CD4-positive, CD25-positive, alpha-beta regulatory T cell (primary cell): ENCODE data around the gene NPFFR1. TPM values are rescaled to one million over a fixed set of nuclear protein-coding genes. Genes with fewer than 3 reads are reported as not detected.

ENCODE experiments used
- ATAC-seq, 2 donors: fragments of 150-1000 bp; cut with Tn5 transposase; one replicate each; pipeline ENCODE4 v1.10.0; 2021; ENCODE audit warnings: low read depth in 2 of 2, moderate number of reproducible peaks in 2 of 2, moderate library complexity in 1 of 2
- DNase-seq, 3 donors: peaks; one replicate each; pipeline versions ENCODE4 v3.0.0 to v3.0.0-alpha.2; 2012 to 2022; ENCODE audit warnings: mixed read lengths in 1 of 3
- H3K27ac ChIP-seq: one replicate; pipeline ENCODE4 v1.7.0; 2013; ENCODE audit warnings: mild to moderate bottlenecking, low read length; ENCODE audit not compliant: insufficient read depth, poor library complexity, severe bottlenecking
- H3K27me3 ChIP-seq: one replicate; pipeline ENCODE4 v1.7.0; 2013; ENCODE audit warnings: low read length; ENCODE audit not compliant: control insufficient read depth, insufficient read depth
- H3K36me3 ChIP-seq: one replicate; pipeline ENCODE4 v1.7.0; 2013; ENCODE audit warnings: mild to moderate bottlenecking, low read length, moderate library complexity; ENCODE audit not compliant: control insufficient read depth, insufficient read depth
- H3K4me1 ChIP-seq: 2 replicates; pipeline ENCODE4 v1.7.0; 2013; ENCODE audit warnings: mild to moderate bottlenecking, low read length; ENCODE audit not compliant: insufficient read depth, control insufficient read depth, poor library complexity, severe bottlenecking
- H3K4me3 ChIP-seq: one replicate; pipeline ENCODE4 v1.7.0; 2013; ENCODE audit warnings: low read depth, mild to moderate bottlenecking, low read length, moderate library complexity
- H3K9me3 ChIP-seq, 2 experiments: 1 replicate in 1 of 2; 2 replicates in 1 of 2; pipeline ENCODE4 v1.7.0; 2013; ENCODE audit warnings: low read length in 2 of 2, mild to moderate bottlenecking in 1 of 2, moderate library complexity in 1 of 2; ENCODE audit not compliant: control insufficient read depth in 2 of 2
- H3K27ac Mint-ChIP-seq, 3 donors: one replicate each; pipeline ENCODE4 v1.8.0; 2020 to 2022; ENCODE audit warnings: mild to moderate bottlenecking in 3 of 3, mixed read lengths in 3 of 3, moderate library complexity in 2 of 3
- H3K27me3 Mint-ChIP-seq: one replicate; pipeline ENCODE4 v1.8.0; 2022; ENCODE audit warnings: mild to moderate bottlenecking, mixed read lengths
- H3K36me3 Mint-ChIP-seq: one replicate; pipeline ENCODE4 v1.8.0; 2020; ENCODE audit warnings: mixed read lengths
- H3K4me1 Mint-ChIP-seq, 4 donors: one replicate each; pipeline ENCODE4 v1.8.0; 2020 to 2022; ENCODE audit warnings: mixed read lengths in 4 of 4, mild to moderate bottlenecking in 1 of 4
- H3K4me3 Mint-ChIP-seq, 4 donors: one replicate each; pipeline ENCODE4 v1.8.0; 2020 to 2022; ENCODE audit warnings: mild to moderate bottlenecking in 4 of 4, mixed read lengths in 4 of 4, moderate library complexity in 3 of 4
- H3K9me3 Mint-ChIP-seq, 7 donors: one replicate each; pipeline ENCODE4 v1.8.0; 2020 to 2022; ENCODE audit warnings: mixed read lengths in 7 of 7, mild to moderate bottlenecking in 3 of 7, moderate library complexity in 2 of 7
- polyA plus RNA-seq, 4 donors: library from polyadenylated mRNA; unstranded; fragments of 300-500 nt; fragmentation: Illumina TruSeq; gene quantifications; one replicate each; pipeline ENCODE4 v1.2.3, GENCODE V29; 2021
- total RNA-seq: library from RNA; stranded (reverse); gene quantifications from one replicate; pipeline ENCODE4 v1.2.3, GENCODE V29; 2022

Gene NPFFR1
- total and polyA plus RNA-seq, 5 donors from 2014 or later = not detected

GRCh38 chr10:70300908-70301597, 17.2 kb upstream of the NPFFR1 start:
- Mint-ChIP-seq H3K27me3 (no peaks in the 10 kb centered on the region), H3K36me3 (no peaks in the 10 kb centered on the region), H3K4me1 (no peaks in the 10 kb centered on the region), H3K4me3 (no peak overlapping the region), H3K27ac (no peak overlapping the region), H3K9me3 (no peaks in the 10 kb centered on the region)
- Histone ChIP-seq H3K4me1 (no peaks in the 10 kb centered on the region), H3K4me3 (no peak overlapping the region), H3K36me3 (no peaks in the 10 kb centered on the region), H3K9me3 (no peaks in the 10 kb centered on the region), H3K27me3 (no peaks in the 10 kb centered on the region), H3K27ac (no peak overlapping the region)
- no peak for ATAC-seq
- DNase-seq = no peak

GRCh38 chr10:70300461-70300860, 16.7 kb upstream of the NPFFR1 start:
- Histone ChIP-seq H3K4me1 (no peaks in the 10 kb centered on the region), H3K27me3 (no peaks in the 10 kb centered on the region), H3K4me3 (no peak overlapping the region), H3K9me3 (no peaks in the 10 kb centered on the region), H3K27ac (no peak overlapping the region), H3K36me3 (no peaks in the 10 kb centered on the region)
- Mint-ChIP-seq H3K4me3 (no peak overlapping the region), H3K36me3 (no peaks in the 10 kb centered on the region), H3K9me3 (no peaks in the 10 kb centered on the region), H3K27me3 (no peaks in the 10 kb centered on the region), H3K4me1 (no peaks in the 10 kb centered on the region), H3K27ac (no peak overlapping the region)
- DNase-seq = no peak
- no peak for ATAC-seq

DNA sequence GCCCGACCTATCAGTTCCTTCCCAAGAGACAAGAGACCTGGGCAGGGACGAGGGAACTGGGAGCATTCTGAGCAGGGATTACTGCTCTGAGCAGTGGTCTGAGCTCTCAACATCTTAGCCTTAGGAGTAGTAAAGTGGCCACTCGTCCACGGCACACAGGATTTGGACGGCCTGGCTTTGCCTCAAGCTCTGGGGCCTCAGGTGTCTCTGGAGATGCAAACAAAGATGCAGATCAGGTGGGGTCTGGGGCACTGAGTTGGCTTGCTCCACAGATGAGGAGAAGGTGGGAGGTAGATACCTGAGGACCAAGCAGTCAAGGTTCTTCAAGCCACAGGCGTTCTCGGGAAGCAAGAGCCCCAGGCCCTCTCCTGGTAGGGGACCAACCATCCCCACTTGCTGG, 16.1 kb upstream of the NPFFR1 start:
- Mint-ChIP-seq H3K4me1 (no peaks in the 10 kb centered on the region), H3K36me3 (no peaks in the 10 kb centered on the region), H3K27me3 (no peaks in the 10 kb centered on the region), H3K27ac (no peak overlapping the region), H3K4me3 (no peak overlapping the region), H3K9me3 (no peaks in the 10 kb centered on the region)
- Histone ChIP-seq H3K9me3 (no peaks in the 10 kb centered on the region), H3K27me3 (no peaks in the 10 kb centered on the region), H3K27ac (no peak overlapping the region), H3K4me3 (no peak overlapping the region), H3K4me1 (no peaks in the 10 kb centered on the region), H3K36me3 (no peaks in the 10 kb centered on the region)
- DNase-seq = no peak
- ATAC-seq = no peak

- H3K4me1 Mint-ChIP-seq = no peaks in the 10 kb centered on the region
- H3K9me3 Mint-ChIP-seq = no peaks in the 10 kb centered on the region
- H3K36me3 Mint-ChIP-seq = no peaks in the 10 kb centered on the region
- H3K9me3 ChIP-seq = no peaks in the 10 kb centered on the region
- no peak overlapping the region for H3K4me3 ChIP-seq
- ATAC-seq = no peak
- no peak overlapping the region for H3K27ac Mint-ChIP-seq
- no peak for DNase-seq
- no peaks in the 10 kb centered on the region for H3K36me3 ChIP-seq
- H3K27me3 Mint-ChIP-seq = peaks cover under 1% of the 10 kb centered on the region
- no peak overlapping the region for H3K4me3 Mint-ChIP-seq
- no peaks in the 10 kb centered on the region for H3K4me1 ChIP-seq
- H3K27ac ChIP-seq = no peak overlapping the region
- H3K27me3 ChIP-seq = no peaks in the 10 kb centered on the region
Observed at GRCh38 chr10:70298393-70298792, 14.6 kb upstream of the NPFFR1 start.

DNA sequence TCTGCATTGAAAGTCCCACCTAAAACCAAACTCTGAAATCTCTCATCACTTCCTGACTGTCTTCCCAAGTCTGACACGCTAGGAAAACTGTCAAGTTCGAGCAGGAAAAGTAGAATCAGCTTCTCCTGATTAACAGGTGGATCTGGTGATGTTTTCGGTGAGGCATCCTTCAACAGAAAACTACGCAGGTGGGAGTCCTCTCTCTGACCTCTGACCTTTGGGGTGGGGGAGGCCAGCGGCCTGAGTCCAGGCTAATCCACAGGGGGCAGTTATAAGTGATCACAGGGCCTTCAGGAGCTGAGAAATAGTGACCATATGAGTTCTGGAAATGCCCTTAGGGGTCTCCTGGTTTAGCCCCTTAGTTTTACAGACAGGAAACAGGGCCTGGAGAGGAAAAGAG, 13.4 kb upstream of the NPFFR1 start:
- ATAC-seq (no peak), DNase-seq (no peak)
- no peaks in the 10 kb centered on the region for H3K36me3 Mint-ChIP-seq
- no peak overlapping the region for H3K4me3 ChIP-seq
- H3K27ac ChIP-seq = no peak overlapping the region
- H3K9me3 ChIP-seq = no peaks in the 10 kb centered on the region
- no peaks in the 10 kb centered on the region for H3K4me1 Mint-ChIP-seq
- H3K27me3 Mint-ChIP-seq = peaks cover 5% of the 10 kb centered on the region
- no peaks in the 10 kb centered on the region for H3K9me3 Mint-ChIP-seq
- no peaks in the 10 kb centered on the region for H3K4me1 ChIP-seq
- H3K36me3 ChIP-seq = no peaks in the 10 kb centered on the region
- no peak overlapping the region for H3K27ac Mint-ChIP-seq
- no peaks in the 10 kb centered on the region for H3K27me3 ChIP-seq
- no peak overlapping the region for H3K4me3 Mint-ChIP-seq

DNA sequence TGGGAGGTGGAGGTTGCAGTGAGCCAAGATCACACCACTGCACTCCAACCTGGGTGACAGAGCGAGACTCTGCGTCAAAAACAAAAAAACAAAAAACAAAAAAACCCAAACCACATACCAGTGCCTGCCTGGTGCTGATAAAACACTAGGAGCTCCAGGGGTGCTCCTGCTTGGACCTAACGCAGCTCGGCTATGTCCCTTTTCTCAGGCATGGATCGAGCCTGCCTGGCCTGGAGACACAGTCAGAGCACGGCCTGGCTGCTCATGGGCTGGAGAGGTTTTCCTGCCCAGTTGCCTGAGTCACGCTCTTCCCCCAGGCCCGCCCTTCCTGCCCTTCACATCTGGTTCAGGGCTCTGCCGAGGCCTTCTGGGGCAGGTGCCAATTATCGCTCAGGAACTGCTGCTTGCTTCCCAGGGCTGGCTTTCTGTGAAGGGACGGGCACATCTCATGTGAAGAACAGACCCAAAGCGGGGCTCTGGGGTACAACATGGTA, 12.6 kb upstream of the NPFFR1 start:
- Histone ChIP-seq H3K36me3 (no peaks in the 10 kb centered on the region), H3K9me3 (no peaks in the 10 kb centered on the region), H3K27ac (no peak overlapping the region), H3K27me3 (no peaks in the 10 kb centered on the region), H3K4me1 (no peaks in the 10 kb centered on the region), H3K4me3 (no peak overlapping the region)
- no peaks in the 10 kb centered on the region for H3K36me3 Mint-ChIP-seq
- no peak overlapping the region for H3K27ac Mint-ChIP-seq
- H3K9me3 Mint-ChIP-seq = no peaks in the 10 kb centered on the region
- peaks cover 5% of the 10 kb centered on the region for H3K27me3 Mint-ChIP-seq
- ATAC-seq (no peak), DNase-seq (peak in 1 of 3 donors; percentile 8)
- no peaks in the 10 kb centered on the region for H3K4me1 Mint-ChIP-seq
- no peak overlapping the region for H3K4me3 Mint-ChIP-seq

GRCh38 chr10:70295926-70296325, 12.1 kb upstream of the NPFFR1 start:
- Histone ChIP-seq H3K27me3 (no peaks in the 10 kb centered on the region), H3K9me3 (no peaks in the 10 kb centered on the region), H3K4me3 (no peak overlapping the region), H3K36me3 (no peaks in the 10 kb centered on the region), H3K4me1 (no peaks in the 10 kb centered on the region), H3K27ac (no peak overlapping the region)
- peaks cover 5% of the 10 kb centered on the region for H3K27me3 Mint-ChIP-seq
- DNase-seq = no peak
- H3K4me1 Mint-ChIP-seq = no peaks in the 10 kb centered on the region
- H3K4me3 Mint-ChIP-seq = no peak overlapping the region
- no peaks in the 10 kb centered on the region for H3K9me3 Mint-ChIP-seq
- ATAC-seq = no peak
- H3K36me3 Mint-ChIP-seq = no peaks in the 10 kb centered on the region
- no peak overlapping the region for H3K27ac Mint-ChIP-seq

GRCh38 chr10:70295321-70295720, 11.5 kb upstream of the NPFFR1 start:
- DNase-seq (no peak), ATAC-seq (no peak)
- Mint-ChIP-seq H3K27me3 (peaks cover 5% of the 10 kb centered on the region), H3K36me3 (no peaks in the 10 kb centered on the region), H3K27ac (no peak overlapping the region), H3K4me3 (no peak overlapping the region), H3K9me3 (no peaks in the 10 kb centered on the region), H3K4me1 (no peaks in the 10 kb centered on the region)
- no peak overlapping the region for H3K4me3 ChIP-seq
- H3K9me3 ChIP-seq = no peaks in the 10 kb centered on the region
- no peaks in the 10 kb centered on the region for H3K4me1 ChIP-seq
- H3K27me3 ChIP-seq = no peaks in the 10 kb centered on the region
- no peak overlapping the region for H3K27ac ChIP-seq
- H3K36me3 ChIP-seq = no peaks in the 10 kb centered on the region
